IPS-20b (cell line): ENCODE results near the gene IQSEC3.

Source experiments
- H3K27ac ChIP-seq: one replicate; pipeline ENCODE4 v1.5.1; 2013; ENCODE audit warnings: low read length
- H3K27me3 ChIP-seq: 2 replicates; pipeline ENCODE4 v1.6.1; 2013; ENCODE audit warnings: mild to moderate bottlenecking, low read length, inconsistent platforms; ENCODE audit not compliant: insufficient read depth
- H3K36me3 ChIP-seq: 2 replicates; pipeline ENCODE4 v1.6.1; 2013; ENCODE audit warnings: low read depth, mild to moderate bottlenecking, inconsistent platforms, low read length, moderate library complexity; ENCODE audit not compliant: insufficient read depth
- H3K4me1 ChIP-seq: 2 replicates; pipeline ENCODE4 v1.6.1; 2013; ENCODE audit warnings: mild to moderate bottlenecking, control low read depth, inconsistent platforms, low read length, moderate library complexity; ENCODE audit not compliant: insufficient read depth
- H3K4me3 ChIP-seq: 2 replicates; pipeline ENCODE4 v1.5.1; 2013; ENCODE audit warnings: mild to moderate bottlenecking, low read length, inconsistent platforms
- H3K9ac ChIP-seq: 2 replicates; pipeline ENCODE4 v1.6.1; 2013; ENCODE audit warnings: low read depth, mild to moderate bottlenecking, inconsistent platforms, low read length, moderate library complexity
- H3K9me3 ChIP-seq: 2 replicates; pipeline ENCODE4 v1.6.1; 2013; ENCODE audit warnings: mild to moderate bottlenecking, low read depth, low read length, inconsistent platforms; ENCODE audit not compliant: insufficient read depth

The IQSEC3 gene

GRCh38 chr12:171743-172676 lies 105.4 kb downstream of the IQSEC3 start:
- 0 out of 2 replicates have a peak, but pooled peaks cover 10% of the 10 kb centered on the region for H3K27me3 ChIP-seq
- H3K9me3 ChIP-seq, result no peaks in the 10 kb centered on the region
- no peak overlapping the region for H3K9ac ChIP-seq
- H3K4me1 ChIP-seq, result peaks cover 12% of the 10 kb centered on the region; the same call in 1 of the 2 replicates
- H3K36me3 ChIP-seq, result no peaks in the 10 kb centered on the region
- H3K4me3 ChIP-seq, result no peak overlapping the region
- H3K27ac ChIP-seq, result no peak overlapping the region

GRCh38 chr12:172732-173161 lies 106.2 kb downstream of the IQSEC3 start:
- Histone ChIP-seq H3K4me3 (no peak overlapping the region), H3K4me1 (peaks cover 12% of the 10 kb centered on the region; the same call in 1 of the 2 replicates), H3K27me3 (0 out of 2 replicates have a peak, but pooled peaks cover 10% of the 10 kb centered on the region)

GRCh38 chr12:174124-174523 lies 107.6 kb downstream of the IQSEC3 start:
- H3K9ac ChIP-seq, result no peak overlapping the region
- H3K4me1 ChIP-seq, result peaks cover 14% of the 10 kb centered on the region; the same call in 1 of the 2 replicates
- no peaks in the 10 kb centered on the region for H3K9me3 ChIP-seq
- no peak overlapping the region for H3K4me3 ChIP-seq
- H3K36me3 ChIP-seq, result no peaks in the 10 kb centered on the region
- no peak overlapping the region for H3K27ac ChIP-seq
- H3K27me3 ChIP-seq, result 0 out of 2 replicates have a peak, but pooled peaks cover 3% of the 10 kb centered on the region

More at GRCh38 chr12:172732-173161, 106.2 kb downstream of the IQSEC3 start:
- no peaks in the 10 kb centered on the region for H3K9me3 ChIP-seq
- no peak overlapping the region for H3K9ac ChIP-seq
- no peaks in the 10 kb centered on the region for H3K36me3 ChIP-seq
- H3K27ac ChIP-seq, result no peak overlapping the region

- Histone ChIP-seq H3K36me3 (no peaks in the 10 kb centered on the region), H3K4me3 (no peak overlapping the region), H3K27ac (no peak overlapping the region), H3K9ac (no peak overlapping the region), H3K9me3 (no peaks in the 10 kb centered on the region), H3K4me1 (peaks cover 12% of the 10 kb centered on the region), H3K27me3 (no peaks in the 10 kb centered on the region)
Measured at GRCh38 chr12:174596-174995, 108.0 kb downstream of the IQSEC3 start.

GRCh38 chr12:175250-175649 lies 108.7 kb downstream of the IQSEC3 start:
- Histone ChIP-seq H3K4me1 (peaks cover 6% of the 10 kb centered on the region), H3K4me3 (no peak overlapping the region), H3K9me3 (no peaks in the 10 kb centered on the region), H3K27me3 (no peaks in the 10 kb centered on the region), H3K9ac (no peak overlapping the region), H3K36me3 (no peaks in the 10 kb centered on the region), H3K27ac (no peak overlapping the region)

GRCh38 chr12:175759-176158 lies 109.2 kb downstream of the IQSEC3 start:
- no peaks in the 10 kb centered on the region for H3K27me3 ChIP-seq
- no peaks in the 10 kb centered on the region for H3K36me3 ChIP-seq

GRCh38 chr12:176321-177181 lies 110.0 kb downstream of the IQSEC3 start:
- H3K36me3 ChIP-seq, result no peaks in the 10 kb centered on the region
- no peak overlapping the region for H3K4me3 ChIP-seq
- H3K27ac ChIP-seq, result no peak overlapping the region
- H3K9ac ChIP-seq, result no peak overlapping the region
- H3K4me1 ChIP-seq, result peaks cover 6% of the 10 kb centered on the region
- no peaks in the 10 kb centered on the region for H3K27me3 ChIP-seq
- H3K9me3 ChIP-seq, result no peaks in the 10 kb centered on the region

More at GRCh38 chr12:175759-176158, 109.2 kb downstream of the IQSEC3 start:
- H3K27ac ChIP-seq, result no peak overlapping the region
- H3K4me1 ChIP-seq, result peaks cover 6% of the 10 kb centered on the region
- no peak overlapping the region for H3K4me3 ChIP-seq
- no peak overlapping the region for H3K9ac ChIP-seq
- H3K9me3 ChIP-seq, result no peaks in the 10 kb centered on the region

- H3K9ac ChIP-seq, result no peak overlapping the region
- H3K4me1 ChIP-seq, result peaks cover 6% of the 10 kb centered on the region
- H3K36me3 ChIP-seq, result no peaks in the 10 kb centered on the region
- no peaks in the 10 kb centered on the region for H3K9me3 ChIP-seq
- no peak overlapping the region for H3K4me3 ChIP-seq
- no peaks in the 10 kb centered on the region for H3K27me3 ChIP-seq
- H3K27ac ChIP-seq, result no peak overlapping the region
Measured at GRCh38 chr12:177336-177979, 110.9 kb downstream of the IQSEC3 start.

- no peaks in the 10 kb centered on the region for H3K9me3 ChIP-seq
Measured at GRCh38 chr12:177980-178828, 111.6 kb downstream of the IQSEC3 start.

GRCh38 chr12:178829-179109 lies 112.2 kb downstream of the IQSEC3 start:
- Histone ChIP-seq H3K9ac (no peak overlapping the region), H3K9me3 (no peaks in the 10 kb centered on the region), H3K27me3 (no peaks in the 10 kb centered on the region), H3K4me1 (peaks cover 6% of the 10 kb centered on the region), H3K4me3 (no peak overlapping the region), H3K36me3 (no peaks in the 10 kb centered on the region), H3K27ac (no peak overlapping the region)

More at GRCh38 chr12:177980-178828, 111.6 kb downstream of the IQSEC3 start:
- Histone ChIP-seq H3K9ac (no peak overlapping the region), H3K36me3 (no peaks in the 10 kb centered on the region), H3K4me3 (no peak overlapping the region), H3K27me3 (no peaks in the 10 kb centered on the region), H3K27ac (no peak overlapping the region), H3K4me1 (peaks cover 6% of the 10 kb centered on the region)
